HEK293 (cell line): ENCODE data around the gene PCCA.

ENCODE experiments used
- CTCF ChIA-PET: fragments of 350-600 bp; formaldehyde crosslinking; extraction: SDS; loops from one replicate; lab custom pipeline; 2021; ENCODE audit warnings: antibody characterized with exemption; lab: Yijun Ruan, JAX
- POLR2A ChIA-PET: fragments of 300-600 bp; formaldehyde crosslinking; extraction: SDS; loops from one replicate; lab custom pipeline; 2020; ENCODE audit warnings: antibody characterized with exemption, inconsistent platforms; lab: Yijun Ruan, JAX
- H3K27ac ChIP-seq: fragments of 200-500 bp; sonication (Bioruptor generic); 2 replicates; pipeline ENCODE4 v1.5.1; 2014; ENCODE audit warnings: low read depth, low read length, control low read depth, inconsistent platforms; ENCODE audit errors: extremely low read depth
- H3K36me3 ChIP-seq, 2 experiments: fragments of 200-500 bp in 1 of 2; sonication (Bioruptor generic) in 1 of 2; 1 replicate in 1 of 2; 2 replicates in 1 of 2; pipeline ENCODE4 v1.5.1; 2014 to 2017; ENCODE audit warnings: inconsistent platforms in 2 of 2, low read length in 2 of 2; ENCODE audit not compliant: control insufficient read depth in 2 of 2, insufficient read depth in 1 of 2
- H3K4me1 ChIP-seq: fragments of 200-500 bp; sonication (Bioruptor generic); 2 replicates; pipeline ENCODE4 v1.5.1; 2014; ENCODE audit warnings: mild to moderate bottlenecking, low read length, inconsistent platforms; ENCODE audit not compliant: control insufficient read depth, insufficient read depth
- H3K4me3 ChIP-seq: 2 replicates; pipeline ENCODE4 v1.5.1; 2011; ENCODE audit warnings: low read depth, mild to moderate bottlenecking, control low read depth, low read length, moderate library complexity
- H3K9me3 ChIP-seq: fragments of 200-500 bp; sonication (Bioruptor generic); 2 replicates; pipeline ENCODE4 v1.5.1; 2014; ENCODE audit warnings: low read depth, low read length, inconsistent platforms; ENCODE audit not compliant: control insufficient read depth, insufficient read depth
- GLIS1 ChIP-seq: fragments of 450-650 bp; formaldehyde crosslinking; IDR thresholded peaks from 2 replicates; pipeline ENCODE4 v1.5.1; 2016; ENCODE audit warnings: missing biosample characterization, missing genetic modification characterization
- HOXD13 ChIP-seq: sonication (generic); formaldehyde crosslinking; IDR thresholded peaks from 2 replicates; pipeline ENCODE4 v1.8.0; 2022; ENCODE audit warnings: missing genetic modification reagents, borderline replicate concordance
- PRDM1 ChIP-seq: fragments of 450-650 bp; formaldehyde crosslinking; IDR thresholded peaks from 2 replicates; pipeline ENCODE4; 2016; ENCODE audit warnings: missing biosample characterization, missing genetic modification characterization
- ZIC2 ChIP-seq: fragments of 450-650 bp; formaldehyde crosslinking; IDR thresholded peaks from 2 replicates; pipeline ENCODE4 v1.5.1; 2016; ENCODE audit warnings: missing biosample characterization, missing genetic modification characterization
- ZNF138 ChIP-seq: fragments of 450-650 bp; formaldehyde crosslinking; IDR thresholded peaks from 2 replicates; pipeline ENCODE4 v1.5.1; 2016; ENCODE audit warnings: missing biosample characterization, missing genetic modification characterization, borderline replicate concordance
- ZNF157 ChIP-seq: fragments of 450-650 bp; formaldehyde crosslinking; IDR thresholded peaks from 2 replicates; pipeline ENCODE4 v1.5.1; 2016; ENCODE audit warnings: missing biosample characterization, missing genetic modification characterization
- ZNF211 ChIP-seq: fragments of 450-650 bp; formaldehyde crosslinking; IDR thresholded peaks from 2 replicates; pipeline ENCODE4 v1.5.1; 2016; ENCODE audit warnings: low read depth, missing biosample characterization, missing genetic modification characterization
- ZNF311 ChIP-seq: fragments of 450-650 bp; formaldehyde crosslinking; IDR thresholded peaks from 2 replicates; pipeline ENCODE4 v1.5.1; 2017; ENCODE audit warnings: missing biosample characterization, missing genetic modification characterization, borderline replicate concordance
- ZNF366 ChIP-seq: fragments of 450-650 bp; formaldehyde crosslinking; conservative IDR thresholded peaks from 2 replicates; pipeline ENCODE4 v1.5.1; 2016; ENCODE audit warnings: missing biosample characterization, missing genetic modification characterization
- ZNF426 ChIP-seq: fragments of 450-650 bp; formaldehyde crosslinking; IDR thresholded peaks from 2 replicates; pipeline ENCODE4 v1.5.1; 2017; ENCODE audit warnings: missing biosample characterization, missing genetic modification characterization, mild to moderate bottlenecking, inconsistent platforms, moderate library complexity
- ZNF791 ChIP-seq: fragments of 450-650 bp; formaldehyde crosslinking; IDR thresholded peaks from 2 replicates; pipeline ENCODE4 v1.5.1; 2016; ENCODE audit warnings: missing biosample characterization, missing genetic modification characterization
- ZNF843 ChIP-seq: fragments of 450-650 bp; formaldehyde crosslinking; IDR thresholded peaks from 2 replicates; pipeline ENCODE4 v1.5.1; 2016; ENCODE audit warnings: missing biosample characterization, missing genetic modification characterization
- TF ChIP-seq, protein P1 (sequence below): fragments of 450-650 bp; formaldehyde crosslinking; IDR thresholded peaks from 2 replicates; pipeline ENCODE4 v1.5.1; 2016; ENCODE audit warnings: missing biosample characterization, missing genetic modification characterization, borderline replicate concordance
- TF ChIP-seq, protein P2 (sequence below): fragments of 450-650 bp; formaldehyde crosslinking; IDR thresholded peaks from 2 replicates; pipeline ENCODE4 v1.5.1; 2017; ENCODE audit warnings: missing biosample characterization, missing genetic modification characterization

The PCCA gene

DNA sequence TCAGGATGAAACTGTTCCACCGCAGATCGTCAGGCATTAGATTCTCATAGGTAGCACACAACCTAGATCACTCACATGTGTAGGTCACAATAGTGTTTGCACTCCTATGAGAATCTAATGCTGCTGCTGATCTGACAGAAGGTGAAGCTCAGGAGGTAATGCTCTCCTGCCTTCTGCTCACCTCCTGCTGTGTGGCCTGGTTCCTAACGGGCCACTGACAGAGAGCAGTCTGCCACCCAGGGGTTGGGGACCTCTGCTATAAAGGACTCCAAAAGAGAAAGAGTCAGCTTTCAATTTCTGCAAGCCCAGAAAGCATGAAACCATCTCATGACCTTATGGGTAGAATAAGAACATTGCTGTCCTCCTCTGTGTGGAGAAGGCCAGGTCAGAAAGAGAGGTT, 43.5 kb upstream of the PCCA start:
- Histone ChIP-seq H3K9me3 (no peaks in the 10 kb centered on the region), H3K4me3 (no peak overlapping the region), H3K27ac (no peak overlapping the region), H3K4me1 (peaks cover 1% of the 10 kb centered on the region; the same call in 1 of the 2 replicates), H3K36me3 (no peaks in the 10 kb centered on the region)
- TF ChIP-seq ZIC2 (tag by site-specific recombination) = peak; percentile 36
- TF ChIP-seq ZNF426 (tag by site-specific recombination) = no peak
- TF ChIP-seq GLIS1 (tag by site-specific recombination) = peak; percentile 73
- ChIA-PET CTCF (interaction anchor here (0.6 to 0.7 kb wide), 2 partner anchors 51 to 884 kb away, joined by 3 read pairs; no protein-coding TSS in a partner anchor), POLR2A (no interaction called here)

DNA sequence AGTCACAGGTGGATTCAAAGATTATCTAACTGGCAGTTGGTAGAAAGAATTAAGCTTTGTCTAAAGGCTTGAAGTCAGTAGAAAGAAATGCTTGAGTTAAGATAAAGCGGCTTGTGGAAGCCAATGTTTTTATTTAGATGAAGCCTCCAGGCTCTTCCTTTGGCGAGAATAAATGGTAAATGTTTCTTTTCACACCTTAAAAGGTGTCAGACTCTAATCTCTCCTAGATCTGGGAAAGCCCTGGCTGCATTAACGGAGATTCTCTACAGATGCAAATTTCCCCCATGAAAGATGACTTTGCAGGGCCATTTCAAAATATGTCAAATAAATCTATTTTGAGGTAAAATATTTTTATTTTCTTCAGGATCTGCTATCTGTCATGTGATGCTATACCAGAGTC, 37.8 kb upstream of the PCCA start:
- no peaks in the 10 kb centered on the region for H3K9me3 ChIP-seq
- no peak for TF ChIP-seq HOXD13 (CRISPR knock-in tag)
- no peak for TF ChIP-seq ZNF426 (tag by site-specific recombination)
- no peak for TF ChIP-seq ZNF311 (tag by site-specific recombination)
- TF ChIP-seq ZNF157 (tag by site-specific recombination) = no peak
- no peak for TF ChIP-seq ZNF138 (tag by site-specific recombination)
- TF ChIP-seq ZNF843 (tag by site-specific recombination) = no peak
- TF ChIP-seq ZNF211 (tag by site-specific recombination) = no peak
- TF ChIP-seq, protein P1, sequence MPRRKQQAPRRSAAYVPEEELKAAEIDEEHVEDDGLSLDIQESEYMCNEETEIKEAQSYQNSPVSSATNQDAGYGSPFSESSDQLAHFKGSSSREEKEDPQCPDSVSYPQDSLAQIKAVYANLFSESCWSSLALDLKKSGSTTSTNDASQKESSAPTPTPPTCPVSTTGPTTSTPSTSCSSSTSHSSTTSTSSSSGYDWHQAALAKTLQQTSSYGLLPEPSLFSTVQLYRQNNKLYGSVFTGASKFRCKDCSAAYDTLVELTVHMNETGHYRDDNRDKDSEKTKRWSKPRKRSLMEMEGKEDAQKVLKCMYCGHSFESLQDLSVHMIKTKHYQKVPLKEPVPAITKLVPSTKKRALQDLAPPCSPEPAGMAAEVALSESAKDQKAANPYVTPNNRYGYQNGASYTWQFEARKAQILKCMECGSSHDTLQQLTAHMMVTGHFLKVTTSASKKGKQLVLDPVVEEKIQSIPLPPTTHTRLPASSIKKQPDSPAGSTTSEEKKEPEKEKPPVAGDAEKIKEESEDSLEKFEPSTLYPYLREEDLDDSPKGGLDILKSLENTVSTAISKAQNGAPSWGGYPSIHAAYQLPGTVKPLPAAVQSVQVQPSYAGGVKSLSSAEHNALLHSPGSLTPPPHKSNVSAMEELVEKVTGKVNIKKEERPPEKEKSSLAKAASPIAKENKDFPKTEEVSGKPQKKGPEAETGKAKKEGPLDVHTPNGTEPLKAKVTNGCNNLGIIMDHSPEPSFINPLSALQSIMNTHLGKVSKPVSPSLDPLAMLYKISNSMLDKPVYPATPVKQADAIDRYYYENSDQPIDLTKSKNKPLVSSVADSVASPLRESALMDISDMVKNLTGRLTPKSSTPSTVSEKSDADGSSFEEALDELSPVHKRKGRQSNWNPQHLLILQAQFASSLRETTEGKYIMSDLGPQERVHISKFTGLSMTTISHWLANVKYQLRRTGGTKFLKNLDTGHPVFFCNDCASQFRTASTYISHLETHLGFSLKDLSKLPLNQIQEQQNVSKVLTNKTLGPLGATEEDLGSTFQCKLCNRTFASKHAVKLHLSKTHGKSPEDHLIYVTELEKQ = no peak
- ChIA-PET CTCF (no interaction called here), POLR2A (no interaction called here)
- H3K36me3 ChIP-seq = no peaks in the 10 kb centered on the region
- no peaks in the 10 kb centered on the region for H3K4me1 ChIP-seq
- no peak overlapping the region for H3K4me3 ChIP-seq
- no peak overlapping the region for H3K27ac ChIP-seq

DNA sequence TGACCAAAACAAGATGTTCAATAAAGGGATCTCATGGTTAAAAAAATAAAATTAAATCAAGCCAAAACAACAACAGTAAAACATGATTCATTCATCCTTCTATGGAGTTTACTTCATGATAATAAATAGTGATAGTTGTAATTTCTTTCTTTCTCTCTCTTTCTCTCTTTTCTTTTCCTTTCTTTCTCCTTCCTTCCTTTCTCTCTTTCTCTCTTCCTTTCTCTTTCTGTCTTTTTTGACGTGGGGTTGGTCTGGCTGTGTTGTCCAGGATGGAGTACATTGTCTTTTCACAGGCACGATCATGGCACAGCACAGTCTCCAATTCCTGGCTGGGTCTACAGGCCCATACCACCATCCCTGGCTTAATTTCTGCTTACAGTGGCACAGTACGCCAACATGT, 29.1 kb upstream of the PCCA start:
- Histone ChIP-seq H3K4me1 (no peaks in the 10 kb centered on the region), H3K27ac (no peak overlapping the region), H3K4me3 (no peak overlapping the region), H3K36me3 (no peaks in the 10 kb centered on the region), H3K9me3 (no peaks in the 10 kb centered on the region)
- peak; percentile 98 for TF ChIP-seq PRDM1 (tag by site-specific recombination)
- peak; percentile 62 for TF ChIP-seq ZNF366
- no peak for TF ChIP-seq ZNF791 (tag by site-specific recombination)
- ChIA-PET CTCF (no interaction called here), POLR2A (no interaction called here)

DNA sequence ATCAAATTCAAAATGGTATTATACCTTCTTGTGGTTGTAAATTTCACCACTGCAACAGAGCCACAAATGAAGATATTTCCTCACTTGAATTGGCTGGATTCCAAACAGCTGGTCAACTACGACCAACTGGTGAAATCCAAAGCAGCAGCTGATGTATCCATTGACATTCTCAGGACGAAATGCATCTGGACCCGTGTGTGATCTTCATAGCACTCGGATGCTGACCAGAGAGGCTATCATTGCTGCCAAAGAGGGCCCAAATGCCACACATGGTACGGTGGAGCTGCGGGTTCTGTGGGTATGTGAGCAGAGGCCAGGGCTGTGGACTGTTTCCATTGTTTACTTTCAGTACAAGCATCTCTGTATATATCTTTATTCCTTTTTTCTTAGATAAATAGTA, 25.6 kb upstream of the PCCA start:
- ChIA-PET POLR2A (no interaction called here), CTCF (no interaction called here)
- no peaks in the 10 kb centered on the region for H3K4me1 ChIP-seq
- no peaks in the 10 kb centered on the region for H3K36me3 ChIP-seq
- no peak overlapping the region for H3K4me3 ChIP-seq
- H3K9me3 ChIP-seq = no peaks in the 10 kb centered on the region
- no peak for TF ChIP-seq ZIC2 (tag by site-specific recombination)
- TF ChIP-seq, protein P2, sequence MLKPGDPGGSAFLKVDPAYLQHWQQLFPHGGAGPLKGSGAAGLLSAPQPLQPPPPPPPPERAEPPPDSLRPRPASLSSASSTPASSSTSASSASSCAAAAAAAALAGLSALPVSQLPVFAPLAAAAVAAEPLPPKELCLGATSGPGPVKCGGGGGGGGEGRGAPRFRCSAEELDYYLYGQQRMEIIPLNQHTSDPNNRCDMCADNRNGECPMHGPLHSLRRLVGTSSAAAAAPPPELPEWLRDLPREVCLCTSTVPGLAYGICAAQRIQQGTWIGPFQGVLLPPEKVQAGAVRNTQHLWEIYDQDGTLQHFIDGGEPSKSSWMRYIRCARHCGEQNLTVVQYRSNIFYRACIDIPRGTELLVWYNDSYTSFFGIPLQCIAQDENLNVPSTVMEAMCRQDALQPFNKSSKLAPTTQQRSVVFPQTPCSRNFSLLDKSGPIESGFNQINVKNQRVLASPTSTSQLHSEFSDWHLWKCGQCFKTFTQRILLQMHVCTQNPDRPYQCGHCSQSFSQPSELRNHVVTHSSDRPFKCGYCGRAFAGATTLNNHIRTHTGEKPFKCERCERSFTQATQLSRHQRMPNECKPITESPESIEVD = 0 out of 2 replicates have a peak, but pooled peaks have one; percentile 30
- H3K27ac ChIP-seq = no peak overlapping the region
